Muscle layer of colon (tissue), 2 donors: ENCODE data around the gene SHQ1.
"Not testable (repeated sequence)": the region's sequence is repeated elsewhere in the genome, so short reads cannot be mapped to it uniquely, and the experiment has no call there.

Experiments used
- H3K27ac ChIP-seq: one replicate; pipeline ENCODE4 v1.7.0; 2013; ENCODE audit warnings: low read depth, mild to moderate bottlenecking, low read length, moderate library complexity
- H3K27me3 ChIP-seq, 2 donors: one replicate each; pipeline ENCODE4 v1.7.0; 2013; ENCODE audit warnings: low read length in 2 of 2, mild to moderate bottlenecking in 2 of 2; ENCODE audit not compliant: insufficient read depth in 2 of 2, control insufficient read depth in 1 of 2
- H3K36me3 ChIP-seq: one replicate; pipeline ENCODE4 v1.7.0; 2013; ENCODE audit warnings: mild to moderate bottlenecking, low read length; ENCODE audit not compliant: insufficient read depth
- H3K4me1 ChIP-seq: one replicate; pipeline ENCODE4 v1.7.0; 2013; ENCODE audit warnings: mild to moderate bottlenecking, low read length; ENCODE audit not compliant: insufficient read depth
- H3K4me3 ChIP-seq, 2 donors: one replicate each; pipeline ENCODE4 v1.7.0; 2013; ENCODE audit warnings: low read length in 2 of 2, low read depth in 1 of 2, mild to moderate bottlenecking in 1 of 2, moderate library complexity in 1 of 2
- H3K9ac ChIP-seq: one replicate; pipeline ENCODE4 v1.7.0; 2013; ENCODE audit warnings: low read length
- H3K9me3 ChIP-seq: one replicate; pipeline ENCODE4 v1.7.0; 2013; ENCODE audit warnings: mild to moderate bottlenecking, low read length
- donor health status: abdominal sarcoma.
- donor health status: Adenocarcinoma of cecum.

SHQ1 gene

GRCh38 chr3:72722930-72723726, 125.1 kb downstream of the SHQ1 start:
- H3K27me3 ChIP-seq, result no peaks in the 10 kb centered on the region
- H3K9me3 ChIP-seq, result no peaks in the 10 kb centered on the region
- no peak overlapping the region for H3K4me3 ChIP-seq
- H3K4me1 ChIP-seq, result no peaks in the 10 kb centered on the region
- no peak overlapping the region for H3K9ac ChIP-seq
- H3K36me3 ChIP-seq, result no peaks in the 10 kb centered on the region
- no peak overlapping the region for H3K27ac ChIP-seq

GRCh38 chr3:72721683-72722381, 126.4 kb downstream of the SHQ1 start:
- Histone ChIP-seq H3K4me1 (no peaks in the 10 kb centered on the region), H3K36me3 (no peaks in the 10 kb centered on the region), H3K27ac (no peak overlapping the region), H3K27me3 (no peaks in the 10 kb centered on the region), H3K4me3 (no peak overlapping the region), H3K9me3 (no peaks in the 10 kb centered on the region), H3K9ac (no peak overlapping the region)

GRCh38 chr3:72720566-72720965, 127.7 kb downstream of the SHQ1 start:
- no peaks in the 10 kb centered on the region for H3K9me3 ChIP-seq
- no peaks in the 10 kb centered on the region for H3K27me3 ChIP-seq
- H3K4me1 ChIP-seq, result no peaks in the 10 kb centered on the region
- H3K36me3 ChIP-seq, result no peaks in the 10 kb centered on the region
- no peak overlapping the region for H3K27ac ChIP-seq
- H3K9ac ChIP-seq, result no peak overlapping the region
- no peak overlapping the region for H3K4me3 ChIP-seq

GRCh38 chr3:72719137-72719536, 129.1 kb downstream of the SHQ1 start:
- Histone ChIP-seq H3K27me3 (no peaks in the 10 kb centered on the region), H3K36me3 (no peaks in the 10 kb centered on the region), H3K9ac (no peak overlapping the region), H3K4me3 (no peak overlapping the region), H3K9me3 (no peaks in the 10 kb centered on the region), H3K27ac (no peak overlapping the region), H3K4me1 (no peaks in the 10 kb centered on the region)

- H3K36me3 ChIP-seq, result not testable (repeated sequence)
These were observed 134.1 kb downstream of the SHQ1 start for GRCh38 chr3:72714135-72714534.

GRCh38 chr3:72710471-72710870, 137.8 kb downstream of the SHQ1 start:
- not testable (repeated sequence) for H3K27ac ChIP-seq, H3K4me1 ChIP-seq, H3K27me3 ChIP-seq, H3K36me3 ChIP-seq, H3K9me3 ChIP-seq, H3K4me3 ChIP-seq, H3K9ac ChIP-seq

More at GRCh38 chr3:72714135-72714534, 134.1 kb downstream of the SHQ1 start:
- not testable (repeated sequence) for H3K4me1 ChIP-seq, H3K4me3 ChIP-seq, H3K27ac ChIP-seq, H3K9me3 ChIP-seq, H3K9ac ChIP-seq, H3K27me3 ChIP-seq

GRCh38 chr3:72708441-72708840, 139.8 kb downstream of the SHQ1 start:
- Histone ChIP-seq H3K27me3 (no peaks in the 10 kb centered on the region), H3K9ac (no peak overlapping the region), H3K4me3 (no peak overlapping the region), H3K4me1 (no peaks in the 10 kb centered on the region), H3K9me3 (no peaks in the 10 kb centered on the region), H3K36me3 (no peaks in the 10 kb centered on the region), H3K27ac (no peak overlapping the region)

- Histone ChIP-seq H3K27me3 (no peaks in the 10 kb centered on the region), H3K36me3 (no peaks in the 10 kb centered on the region)
These were observed 145.2 kb downstream of the SHQ1 start for GRCh38 chr3:72702997-72703396.

GRCh38 chr3:72702390-72702789, 145.9 kb downstream of the SHQ1 start:
- no peaks in the 10 kb centered on the region for H3K4me1 ChIP-seq
- H3K9me3 ChIP-seq, result no peaks in the 10 kb centered on the region
- H3K36me3 ChIP-seq, result no peaks in the 10 kb centered on the region
- no peaks in the 10 kb centered on the region for H3K27me3 ChIP-seq
- no peak overlapping the region for H3K27ac ChIP-seq
- H3K4me3 ChIP-seq, result no peak overlapping the region
- no peak overlapping the region for H3K9ac ChIP-seq

More at GRCh38 chr3:72702997-72703396, 145.2 kb downstream of the SHQ1 start:
- Histone ChIP-seq H3K9ac (no peak overlapping the region), H3K4me3 (no peak overlapping the region), H3K4me1 (no peaks in the 10 kb centered on the region), H3K9me3 (no peaks in the 10 kb centered on the region), H3K27ac (no peak overlapping the region)

GRCh38 chr3:72700106-72700505, 148.1 kb downstream of the SHQ1 start:
- Histone ChIP-seq H3K4me1 (peaks cover 1% of the 10 kb centered on the region), H3K36me3 (no peaks in the 10 kb centered on the region), H3K4me3 (no peak overlapping the region), H3K9me3 (no peaks in the 10 kb centered on the region), H3K27me3 (no peaks in the 10 kb centered on the region), H3K9ac (no peak overlapping the region), H3K27ac (no peak overlapping the region)

- H3K4me3 ChIP-seq, result no peak overlapping the region
- no peaks in the 10 kb centered on the region for H3K9me3 ChIP-seq
- no peaks in the 10 kb centered on the region for H3K36me3 ChIP-seq
- H3K9ac ChIP-seq, result no peak overlapping the region
- H3K4me1 ChIP-seq, result peaks cover 6% of the 10 kb centered on the region
- H3K27ac ChIP-seq, result no peak overlapping the region
- H3K27me3 ChIP-seq, result no peaks in the 10 kb centered on the region
These were observed 148.6 kb downstream of the SHQ1 start for GRCh38 chr3:72699631-72700030.
